PC-9 (cell line): ENCODE data around the gene ANGPTL2.
"Not testable (repeated sequence)": the region's sequence is repeated elsewhere in the genome, so short reads cannot be mapped to it uniquely, and the experiment has no call there.

Experiments used
- CTCF ChIP-seq: fragments of 200-600 bp; sonication (generic); conservative IDR thresholded peaks from 2 replicates; pipeline ENCODE4 v1.6.1; 2017; ENCODE audit warnings: mixed run types, antibody characterized with exemption, mild to moderate bottlenecking, moderate library complexity
- EZH2 ChIP-seq: fragments of 200-600 bp; sonication (generic); IDR thresholded peaks from 2 replicates; pipeline ENCODE4 v1.8.0; 2017; ENCODE audit warnings: antibody characterized with exemption, low read depth

GRCh38 chr9:127146841-127147240 lies 24.4 kb upstream of the ANGPTL2 start:
- not testable (repeated sequence) for TF ChIP-seq CTCF, EZH2
